ENCODE results near the gene RPS6KA2. TPM values are rescaled to one million over a fixed set of nuclear protein-coding genes. Genes with fewer than 3 reads are reported as not detected.

The RPS6KA2 gene
- total RNA-seq, 3 donors from 2014 or later: 23.7 to 124 (median 56.4) TPM

DNA sequence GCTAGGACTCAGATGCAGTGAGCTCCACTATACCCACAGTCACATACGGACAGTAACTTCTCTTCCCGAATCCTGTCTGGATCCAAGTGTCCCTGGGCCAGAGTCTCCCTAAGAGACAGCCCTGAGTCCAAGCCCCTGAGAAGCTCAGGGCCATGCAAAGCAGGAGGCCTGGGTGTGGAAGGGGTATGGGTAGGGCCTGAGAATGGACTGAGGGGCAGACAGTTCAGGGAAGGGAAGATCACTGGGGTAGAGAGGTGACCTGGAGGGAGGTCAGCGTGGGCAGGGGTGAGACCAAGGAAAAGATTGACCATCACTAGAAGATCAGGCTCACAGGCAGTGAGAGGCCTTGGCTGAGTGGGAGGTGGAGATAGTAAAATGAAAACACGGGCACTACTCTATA, 8.8 kb downstream of the RPS6KA2 start:
- Histone ChIP-seq H3K27me3 (no peaks in the 10 kb centered on the region), H3K4me1 (peaks cover 0 to 13% of the 10 kb centered on the region in 2 donors)
- intact Hi-C loops (cut with DNase I; ENCODE audit: low total_unique reads): no loop called here

DNA sequence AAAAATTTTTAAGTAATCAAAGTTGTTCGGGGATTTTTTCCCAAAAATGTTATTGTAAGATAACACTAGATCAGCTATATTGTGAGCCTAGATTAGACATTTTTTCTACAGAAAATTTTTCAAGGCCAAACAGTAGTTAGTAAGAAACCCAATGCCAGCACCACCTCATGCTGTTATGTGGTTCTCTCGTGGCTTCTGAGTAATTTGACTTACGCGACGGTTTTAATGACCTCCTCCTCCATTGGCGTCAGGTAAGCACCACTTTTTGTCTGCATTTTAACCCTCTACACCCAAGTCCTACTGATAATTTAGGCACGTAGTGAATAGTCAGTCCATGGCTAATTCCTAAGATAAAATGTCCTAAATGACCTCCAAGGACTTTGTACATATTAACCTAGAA, 9.7 kb downstream of the RPS6KA2 start:
- no peak for TF ChIP-seq POLR2A (IDR thresholded peaks at IDR 0.05)
- TF ChIP-seq, protein P1, sequence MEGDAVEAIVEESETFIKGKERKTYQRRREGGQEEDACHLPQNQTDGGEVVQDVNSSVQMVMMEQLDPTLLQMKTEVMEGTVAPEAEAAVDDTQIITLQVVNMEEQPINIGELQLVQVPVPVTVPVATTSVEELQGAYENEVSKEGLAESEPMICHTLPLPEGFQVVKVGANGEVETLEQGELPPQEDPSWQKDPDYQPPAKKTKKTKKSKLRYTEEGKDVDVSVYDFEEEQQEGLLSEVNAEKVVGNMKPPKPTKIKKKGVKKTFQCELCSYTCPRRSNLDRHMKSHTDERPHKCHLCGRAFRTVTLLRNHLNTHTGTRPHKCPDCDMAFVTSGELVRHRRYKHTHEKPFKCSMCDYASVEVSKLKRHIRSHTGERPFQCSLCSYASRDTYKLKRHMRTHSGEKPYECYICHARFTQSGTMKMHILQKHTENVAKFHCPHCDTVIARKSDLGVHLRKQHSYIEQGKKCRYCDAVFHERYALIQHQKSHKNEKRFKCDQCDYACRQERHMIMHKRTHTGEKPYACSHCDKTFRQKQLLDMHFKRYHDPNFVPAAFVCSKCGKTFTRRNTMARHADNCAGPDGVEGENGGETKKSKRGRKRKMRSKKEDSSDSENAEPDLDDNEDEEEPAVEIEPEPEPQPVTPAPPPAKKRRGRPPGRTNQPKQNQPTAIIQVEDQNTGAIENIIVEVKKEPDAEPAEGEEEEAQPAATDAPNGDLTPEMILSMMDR (IDR thresholded peaks at IDR 0.05): no peak
- no peak for TF ChIP-seq POLR2AphosphoS5 (IDR thresholded peaks at IDR 0.05)
- intact Hi-C loops (cut with DNase I; ENCODE audit: low total_unique reads): no loop called here
- DNase-seq (ENCODE audit: low spot score in 2 of 2): no peak
- H3K4me1 ChIP-seq: peaks cover 1 to 13% of the 10 kb centered on the region in 2 donors
- no peaks in the 10 kb centered on the region for H3K36me3 ChIP-seq
- H3K9me3 ChIP-seq: no peaks in the 10 kb centered on the region
- H3K27ac ChIP-seq: no peak overlapping the region
- H3K4me3 ChIP-seq: no peak overlapping the region
- no peaks in the 10 kb centered on the region for H3K27me3 ChIP-seq

More for the DNA sequence above, 8.8 kb downstream of the RPS6KA2 start:
- Histone ChIP-seq H3K36me3 (no peaks in the 10 kb centered on the region), H3K9me3 (no peaks in the 10 kb centered on the region), H3K27ac (peak overlapping the region in 1 of 2 donors; percentile 79), H3K4me3 (no peak overlapping the region)
- no peak for DNase-seq (ENCODE audit: low spot score in 2 of 2)
- TF ChIP-seq, protein P1 (IDR thresholded peaks at IDR 0.05): no peak
- TF ChIP-seq POLR2AphosphoS5 (IDR thresholded peaks at IDR 0.05) (no peak), POLR2A (IDR thresholded peaks at IDR 0.05) (no peak)

DNA sequence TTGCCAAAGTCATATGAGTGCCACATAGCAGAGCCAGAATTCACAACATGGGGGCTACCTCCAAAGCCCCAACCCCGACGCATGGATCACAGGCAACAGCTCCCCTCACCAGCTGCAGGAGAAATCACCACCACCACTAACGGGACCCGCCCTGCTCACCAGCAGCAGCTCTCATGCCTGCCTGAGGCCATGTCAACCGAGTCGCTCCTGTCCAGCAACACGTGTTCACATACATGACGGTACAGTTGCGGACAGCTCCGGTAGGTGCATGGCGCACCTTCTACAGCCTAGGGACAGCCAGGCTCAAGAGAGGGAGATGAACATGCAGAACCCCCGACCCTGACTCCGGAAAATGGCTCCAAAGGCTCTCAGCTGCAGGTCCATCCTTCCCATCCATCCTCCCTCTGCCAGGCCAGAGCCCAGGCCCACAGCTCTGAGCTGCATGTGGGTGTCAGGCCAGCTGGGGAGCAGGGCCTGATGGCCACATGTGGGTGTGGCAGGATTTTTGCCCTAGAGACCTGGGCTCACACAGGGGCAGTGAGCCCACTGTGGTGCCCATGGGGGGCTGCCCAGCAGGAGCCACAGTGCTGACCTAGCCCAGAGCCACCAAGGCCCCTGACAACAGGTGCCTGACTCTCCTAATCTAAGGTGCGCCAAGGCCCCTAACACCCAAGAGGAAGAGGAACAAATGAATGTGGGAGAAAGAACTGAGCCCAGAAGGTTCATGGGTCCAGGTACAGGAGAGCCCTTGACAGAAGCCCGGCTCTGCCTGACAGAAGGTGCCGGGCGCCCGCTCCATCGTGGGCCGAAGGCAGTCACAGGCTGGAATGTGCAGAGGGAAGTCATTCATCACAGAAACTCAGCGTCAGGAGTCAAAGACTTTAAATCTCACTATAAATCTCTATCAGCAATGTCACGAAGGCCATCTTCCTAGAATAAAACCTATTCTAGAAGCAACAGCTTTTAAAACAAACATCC, 10.5 kb downstream of the RPS6KA2 start:
- Histone ChIP-seq H3K4me3 (no peak overlapping the region), H3K36me3 (no peaks in the 10 kb centered on the region), H3K27me3 (no peaks in the 10 kb centered on the region), H3K27ac (peak overlapping the region in 1 of 2 donors; percentile 73), H3K4me1 (peaks cover 3 to 13% of the 10 kb centered on the region in 2 donors), H3K9me3 (no peaks in the 10 kb centered on the region)
- intact Hi-C loops (cut with DNase I; ENCODE audit: low total_unique reads): no loop called here
- TF ChIP-seq POLR2AphosphoS5 (IDR thresholded peaks at IDR 0.05): no peak
- TF ChIP-seq, protein P1 (IDR thresholded peaks at IDR 0.05): no peak
- TF ChIP-seq POLR2A (IDR thresholded peaks at IDR 0.05): no peak
- no peak for DNase-seq (ENCODE audit: low spot score in 2 of 2)

DNA sequence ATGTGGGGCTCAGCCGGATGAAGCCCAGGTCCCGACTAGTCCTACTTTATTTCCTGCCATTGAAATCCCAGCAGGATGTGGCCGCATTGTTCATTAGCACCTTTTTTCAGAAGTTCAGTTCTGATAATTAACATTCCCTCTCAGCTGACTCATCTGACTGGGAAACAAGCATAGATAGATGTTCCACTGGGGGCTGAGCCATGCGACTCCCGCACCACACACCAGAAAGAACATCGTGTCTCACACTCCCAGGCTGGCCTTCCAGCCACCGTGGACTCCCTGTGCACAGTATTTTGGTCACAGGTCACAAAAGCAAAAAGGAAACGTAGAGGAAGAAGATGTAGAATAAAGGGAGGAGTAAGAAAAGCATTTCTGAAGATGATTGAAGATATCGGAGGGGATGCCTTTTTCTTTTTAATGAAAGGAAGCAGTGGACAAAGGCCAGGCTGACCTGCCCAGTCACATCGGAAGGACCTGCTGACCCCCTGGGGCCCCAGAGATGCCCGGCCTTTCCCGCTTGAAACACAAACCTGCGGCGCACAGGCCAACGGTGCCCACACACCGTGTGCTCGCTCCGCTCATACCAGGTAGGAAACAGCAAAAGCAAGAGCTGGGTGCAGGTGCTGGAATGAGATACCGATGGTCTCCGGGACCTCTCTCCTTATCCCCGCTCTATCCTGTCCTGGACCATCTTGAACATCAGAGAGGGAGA, 11.8 kb downstream of the RPS6KA2 start:
- Histone ChIP-seq H3K36me3 (no peaks in the 10 kb centered on the region), H3K27ac (peak overlapping the region in 1 of 2 donors; percentile 73), H3K4me1 (peaks cover under 1 to 3% of the 10 kb centered on the region in 2 donors), H3K9me3 (no peaks in the 10 kb centered on the region), H3K4me3 (no peak overlapping the region), H3K27me3 (no peaks in the 10 kb centered on the region)
- peak in 1 of 3 donors; percentile 30 for TF ChIP-seq POLR2AphosphoS5 (IDR thresholded peaks at IDR 0.05)
- TF ChIP-seq, protein P1 (IDR thresholded peaks at IDR 0.05): no peak
- DNase-seq (ENCODE audit: low spot score in 2 of 2): no peak
- intact Hi-C loops (cut with DNase I; ENCODE audit: low total_unique reads): no loop called here

All from breast epithelium (tissue), 4 donors.